Esophagus muscularis mucosa (tissue), 4 donors: Measurements from ENCODE around the gene PTBP2. TPM values are rescaled to one million over a fixed set of nuclear protein-coding genes. Genes with fewer than 3 reads are reported as not detected.
A peak's percentile ranks its signal among the peaks of the same experiment; 100 is the strongest.

Experiments used
- DNase-seq: peaks from one replicate; pipeline ENCODE4 v3.0.0-alpha.2; 2017; ENCODE audit errors: extremely low spot score
- H3K27ac ChIP-seq, 4 donors: fragments of 200-600 bp; sonication (generic); replicated peaks in 1 of 4; 1 replicate in 3 of 4; 2 replicates in 1 of 4; pipeline ENCODE4 v1.5.1; 2016 to 2019; ENCODE audit warnings: mild to moderate bottlenecking in 1 of 4
- H3K27me3 ChIP-seq, 4 donors: fragments of 200-600 bp; sonication (generic); one replicate each; pipeline versions ENCODE4 v1.5.1 to v1.6.0; 2016 to 2019
- H3K36me3 ChIP-seq, 4 donors: fragments of 200-600 bp; sonication (generic); one replicate each; pipeline ENCODE4 v1.5.1; 2016 to 2019
- H3K4me1 ChIP-seq, 4 donors: fragments of 200-600 bp; sonication (generic); one replicate each; pipeline ENCODE4 v1.5.1; 2016 to 2019
- H3K4me3 ChIP-seq, 4 donors: fragments of 200-600 bp; sonication (generic); 1 replicate in 2 of 4; 2 replicates in 2 of 4; pipeline ENCODE4 v1.5.1; 2016 to 2019; ENCODE audit warnings: mild to moderate bottlenecking in 4 of 4, moderate library complexity in 1 of 4
- H3K9me3 ChIP-seq, 4 donors: fragments of 200-600 bp; sonication (generic); 1 replicate in 3 of 4; 2 replicates in 1 of 4; pipeline ENCODE4 v1.5.1; 2016 to 2019
- EP300 ChIP-seq: sonication (generic); formaldehyde crosslinking; IDR thresholded peaks from one replicate; pipeline ENCODE4 v1.6.1; 2017; ENCODE audit warnings: antibody characterized with exemption
- POLR2A ChIP-seq: fragments of 450-650 bp; IDR thresholded peaks from one replicate; pipeline ENCODE4 v1.6.1; 2017; ENCODE audit warnings: antibody characterized with exemption, moderate library complexity, mild to moderate bottlenecking, low read depth
- POLR2AphosphoS5 ChIP-seq, 2 donors: sonication (generic); formaldehyde crosslinking; IDR thresholded peaks; one replicate each; pipeline ENCODE4 v1.6.1; 2017; ENCODE audit warnings: antibody characterized with exemption in 2 of 2
- WGBS: methylation state at CpG from one replicate; pipeline ENCODE4 v1.1.5; 2018; 5-methylcytosine and 5-hydroxymethylcytosine counted together
- intact Hi-C: fragments of 100-400 bp; cut with DNase I; formaldehyde crosslinking; loops from one replicate; pipeline ENCODE4 v1.15.1; 2023
- total RNA-seq, 4 donors: library from RNA; depleted of rRNA; stranded (reverse); fragments of >200 nt; gene quantifications; one replicate each; pipeline versions ENCODE4 v1.1.0 to v1.2.1, GENCODE V29; 2016
- TF ChIP-seq, protein P1 (sequence below), 3 experiments: fragments of 200-600 bp in 2 of 3; fragments of 450-650 bp in 1 of 3; sonication (generic) in 2 of 3; IDR thresholded peaks; one replicate each; pipeline ENCODE4 v1.5.1; 2017 to 2019; ENCODE audit warnings: antibody characterized with exemption in 3 of 3, mild to moderate bottlenecking in 2 of 3, moderate library complexity in 1 of 3

Gene PTBP2
- total RNA-seq, 4 donors from 2014 or later, result 66.9 to 111 (median 82.8) TPM

DNA sequence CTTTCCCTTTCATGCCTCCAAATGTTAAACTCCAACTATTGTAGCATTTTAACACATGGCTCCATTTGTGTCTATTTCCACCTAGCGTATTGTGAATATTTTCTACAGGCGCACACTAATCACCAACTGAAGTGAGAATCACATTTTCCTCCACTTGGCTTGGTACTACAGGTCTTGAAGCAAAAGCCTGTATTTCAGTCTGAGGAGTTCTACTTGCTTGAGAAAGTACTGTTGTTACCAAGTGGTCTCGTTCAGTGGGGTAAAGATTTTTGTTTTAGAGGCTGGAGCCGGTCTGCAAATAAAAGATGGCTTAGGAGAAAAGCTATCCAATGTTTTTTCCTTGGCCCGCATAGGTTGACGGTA lies 550 bp upstream of the PTBP2 start:
- no peak for DNase-seq
- H3K9me3 ChIP-seq, result no peaks in the 10 kb centered on the region
- H3K4me1 ChIP-seq, result peaks cover 9 to 35% (median 29%) of the 10 kb centered on the region in 4 donors
- no peaks in the 10 kb centered on the region for H3K27me3 ChIP-seq
- intact Hi-C loops, result loop anchor here (5.0 kb wide), 2 partner anchors 124 to 179 kb away; no protein-coding TSS in a partner anchor
- peak overlapping the region; percentile 93 to 96 (median 95) for H3K27ac ChIP-seq
- peaks cover 0 to 18% (median 5%) of the 10 kb centered on the region in 4 donors for H3K36me3 ChIP-seq
- WGBS, result 17% methylated on average over 4 of the region's 6 CpGs
- peak overlapping the region; percentile 86 to 97 (median 92) for H3K4me3 ChIP-seq
- TF ChIP-seq POLR2A (no peak), EP300 (no peak), POLR2AphosphoS5 (IDR thresholded peaks at IDR 0.05) (no peak)
- TF ChIP-seq, protein P1, sequence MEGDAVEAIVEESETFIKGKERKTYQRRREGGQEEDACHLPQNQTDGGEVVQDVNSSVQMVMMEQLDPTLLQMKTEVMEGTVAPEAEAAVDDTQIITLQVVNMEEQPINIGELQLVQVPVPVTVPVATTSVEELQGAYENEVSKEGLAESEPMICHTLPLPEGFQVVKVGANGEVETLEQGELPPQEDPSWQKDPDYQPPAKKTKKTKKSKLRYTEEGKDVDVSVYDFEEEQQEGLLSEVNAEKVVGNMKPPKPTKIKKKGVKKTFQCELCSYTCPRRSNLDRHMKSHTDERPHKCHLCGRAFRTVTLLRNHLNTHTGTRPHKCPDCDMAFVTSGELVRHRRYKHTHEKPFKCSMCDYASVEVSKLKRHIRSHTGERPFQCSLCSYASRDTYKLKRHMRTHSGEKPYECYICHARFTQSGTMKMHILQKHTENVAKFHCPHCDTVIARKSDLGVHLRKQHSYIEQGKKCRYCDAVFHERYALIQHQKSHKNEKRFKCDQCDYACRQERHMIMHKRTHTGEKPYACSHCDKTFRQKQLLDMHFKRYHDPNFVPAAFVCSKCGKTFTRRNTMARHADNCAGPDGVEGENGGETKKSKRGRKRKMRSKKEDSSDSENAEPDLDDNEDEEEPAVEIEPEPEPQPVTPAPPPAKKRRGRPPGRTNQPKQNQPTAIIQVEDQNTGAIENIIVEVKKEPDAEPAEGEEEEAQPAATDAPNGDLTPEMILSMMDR (IDR thresholded peaks at IDR 0.05), result no peak

DNA sequence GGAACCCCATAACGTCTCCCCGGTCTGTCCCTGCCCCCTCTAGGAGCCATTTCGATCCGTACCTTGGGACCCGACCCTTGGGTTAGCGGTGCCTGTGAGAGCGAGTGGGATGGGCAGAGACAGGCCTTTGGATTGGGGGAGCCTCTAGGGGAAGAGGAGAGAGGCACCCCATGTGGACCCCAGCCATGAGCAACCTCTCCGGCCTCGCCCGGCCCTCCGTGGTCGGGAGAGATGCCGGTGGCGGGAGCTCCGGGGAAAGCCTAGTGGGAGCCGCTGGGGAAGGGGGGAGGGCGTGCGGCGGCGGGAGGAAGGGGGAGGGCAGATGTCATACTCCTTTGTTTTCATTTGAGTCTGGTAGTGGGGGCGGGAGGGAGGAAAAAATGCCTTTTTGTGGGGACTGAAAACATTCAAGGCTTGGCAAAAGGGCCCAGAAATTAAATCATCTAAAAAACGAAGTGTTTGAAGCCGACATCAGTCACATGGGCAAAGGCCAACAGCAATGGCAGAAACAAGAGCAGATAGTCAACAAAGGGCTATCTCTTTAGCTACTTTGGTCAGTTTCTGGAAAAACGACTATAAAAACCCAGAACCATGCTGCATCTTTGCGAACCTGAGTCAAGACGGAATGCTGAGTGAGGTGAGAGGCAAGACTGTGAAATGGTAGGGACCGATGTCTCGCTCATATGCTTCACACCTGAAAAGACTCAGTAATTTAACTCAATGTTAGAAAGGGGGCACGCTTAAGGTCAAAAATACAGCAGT lies 758 bp downstream of the PTBP2 start:
- intact Hi-C loops, result loop anchor here (5.0 kb wide), 2 partner anchors 125 to 180 kb away; no protein-coding TSS in a partner anchor
- Histone ChIP-seq H3K36me3 (peaks cover 0 to 27% (median 5%) of the 10 kb centered on the region in 4 donors), H3K4me1 (peaks cover 9 to 37% (median 31%) of the 10 kb centered on the region in 4 donors), H3K27ac (peak overlapping the region; percentile 93 to 96 (median 95)), H3K9me3 (no peaks in the 10 kb centered on the region), H3K4me3 (peak overlapping the region; percentile 86 to 97 (median 92)), H3K27me3 (no peaks in the 10 kb centered on the region)
- TF ChIP-seq, protein P1 (IDR thresholded peaks at IDR 0.05), result no peak
- TF ChIP-seq POLR2AphosphoS5 (IDR thresholded peaks at IDR 0.05) (no peak), POLR2A (no peak), EP300 (no peak)
- WGBS, result 2% methylated on average over 29 of the region's 29 CpGs
- DNase-seq, result no peak

DNA sequence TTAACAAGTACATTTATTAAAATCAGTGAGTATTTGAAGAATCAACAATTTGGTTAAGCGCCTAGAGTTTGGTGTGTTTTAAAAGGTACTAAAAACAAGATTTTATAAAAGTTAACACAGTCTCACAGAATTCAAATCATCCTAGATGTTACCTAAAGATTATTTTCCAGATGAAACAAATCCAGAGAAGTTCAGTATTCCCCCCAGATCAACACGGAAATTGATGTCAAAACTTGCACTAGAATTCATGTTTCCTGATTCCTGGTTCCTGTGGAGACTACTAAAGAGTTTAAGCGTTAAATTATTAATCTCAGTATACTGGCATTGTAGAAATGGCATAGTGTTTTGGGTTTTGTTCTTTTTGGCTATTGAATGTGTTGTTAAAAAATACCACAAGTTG lies 1.4 kb downstream of the PTBP2 start:
- DNase-seq, result no peak

DNA sequence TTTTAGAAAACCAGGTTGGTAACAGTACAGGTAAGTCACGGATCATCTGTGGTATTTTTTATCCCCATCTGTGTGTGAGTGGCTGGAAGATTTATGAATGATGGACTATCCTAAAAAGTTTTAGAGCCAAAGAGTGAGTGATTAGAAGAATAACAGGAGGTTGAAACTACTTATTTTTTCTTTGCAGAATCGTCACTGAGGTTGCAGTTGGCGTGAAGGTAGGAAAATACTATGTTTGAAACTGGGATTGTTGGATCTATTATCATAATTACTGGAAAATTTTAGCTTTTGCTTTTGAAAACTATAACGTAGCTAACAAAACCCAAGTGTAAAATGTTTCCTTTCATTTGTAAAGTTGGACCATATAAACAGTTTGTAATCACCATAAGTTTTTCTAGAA lies 1.8 kb downstream of the PTBP2 start:
- TF ChIP-seq POLR2A, result no peak
- no peak for TF ChIP-seq EP300
- no peak for TF ChIP-seq POLR2AphosphoS5 (IDR thresholded peaks at IDR 0.05)
- Histone ChIP-seq H3K4me3 (peak overlapping the region; percentile 86 to 97 (median 92)), H3K9me3 (no peaks in the 10 kb centered on the region), H3K4me1 (peaks cover 9 to 46% (median 40%) of the 10 kb centered on the region in 4 donors), H3K36me3 (peaks cover 0 to 28% (median 5%) of the 10 kb centered on the region in 4 donors), H3K27ac (peak overlapping the region; percentile 93 to 96 (median 95)), H3K27me3 (no peaks in the 10 kb centered on the region)
- no peak for DNase-seq
- WGBS, result 33% methylated on average over 4 of the region's 4 CpGs
- intact Hi-C loops, result loop anchor here (5.0 kb wide), 2 partner anchors 126 to 181 kb away; no protein-coding TSS in a partner anchor

More for the DNA sequence above, 1.4 kb downstream of the PTBP2 start:
- TF ChIP-seq, protein P1 (IDR thresholded peaks at IDR 0.05), result no peak
- TF ChIP-seq POLR2AphosphoS5 (IDR thresholded peaks at IDR 0.05), result no peak
- no peak for TF ChIP-seq EP300
- TF ChIP-seq POLR2A, result no peak
- intact Hi-C loops, result loop anchor here (5.0 kb wide), 2 partner anchors 126 to 181 kb away; no protein-coding TSS in a partner anchor
- Histone ChIP-seq H3K4me1 (peaks cover 9 to 42% (median 36%) of the 10 kb centered on the region in 4 donors), H3K36me3 (peaks cover 0 to 28% (median 5%) of the 10 kb centered on the region in 4 donors), H3K4me3 (peak overlapping the region; percentile 86 to 97 (median 92)), H3K27ac (peak overlapping the region; percentile 93 to 96 (median 95)), H3K9me3 (no peaks in the 10 kb centered on the region), H3K27me3 (no peaks in the 10 kb centered on the region)
- 17% methylated on average over 3 of the region's 3 CpGs for WGBS

DNA sequence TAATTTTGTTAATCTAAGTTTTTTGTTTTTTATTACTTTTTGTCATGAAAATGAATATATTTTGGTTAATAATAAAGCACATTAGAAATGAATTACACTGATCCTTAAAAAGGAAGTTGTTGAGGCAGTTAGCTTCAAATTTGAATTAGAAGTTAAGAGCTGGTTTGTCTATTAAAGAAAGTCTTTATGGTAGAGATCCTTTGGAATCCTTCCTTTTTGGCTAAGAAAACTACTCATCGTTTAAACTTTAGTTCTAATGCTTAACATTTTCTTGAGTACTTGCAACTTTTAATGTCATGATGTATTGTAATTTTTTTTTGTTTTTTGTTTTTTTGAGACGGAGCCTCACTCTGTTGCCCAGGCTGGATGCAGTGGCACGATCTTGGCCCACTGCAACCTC lies 2.4 kb downstream of the PTBP2 start:
- intact Hi-C loops, result loop anchor here (5.0 kb wide), 2 partner anchors 127 to 182 kb away; no protein-coding TSS in a partner anchor
- Histone ChIP-seq H3K4me3 (peak overlapping the region; percentile 16 to 97 (median 56)), H3K36me3 (peaks cover 0 to 30% (median 5%) of the 10 kb centered on the region in 4 donors), H3K9me3 (no peaks in the 10 kb centered on the region), H3K27me3 (no peaks in the 10 kb centered on the region), H3K27ac (peak overlapping the region in 2 of 4 donors; percentile 95 to 96), H3K4me1 (peaks cover 9 to 49% (median 43%) of the 10 kb centered on the region in 4 donors)
- WGBS, result 50% methylated on average over 3 of the region's 3 CpGs
- DNase-seq, result no peak
- TF ChIP-seq, protein P1 (IDR thresholded peaks at IDR 0.05), result no peak
- TF ChIP-seq POLR2AphosphoS5 (IDR thresholded peaks at IDR 0.05) (no peak), POLR2A (no peak), EP300 (no peak)
